Measurements from ENCODE around the gene DUSP21. TPM values are rescaled to one million over a fixed set of nuclear protein-coding genes. Genes with fewer than 3 reads are reported as not detected.

DUSP21 gene
- polyA plus RNA-seq, 1 of the 3 experiments (the other 2 are of a cell fraction), result not detected

GRCh38 chrX:44872821-44873414, 29.1 kb downstream of the DUSP21 start, which contains the start of gene KDM6A (continued):
- TF ChIP-seq REST (IDR thresholded peaks at IDR 0.05; ENCODE audit: low read depth, low read length) (no peak), TCF12 (IDR thresholded peaks at IDR 0.05) (no peak), TAF1 (IDR thresholded peaks at IDR 0.05; ENCODE audit: borderline replicate concordance, low read depth, low read length) (peak; percentile 67; the same call in 1 of the 2 replicates), CHD2 (IDR thresholded peaks at IDR 0.05; ENCODE audit: low read length, partially characterized antibody) (peak; percentile 91), GATA2 (CRISPR knock-in tag; IDR thresholded peaks at IDR 0.05) (no peak), ELF1 (IDR thresholded peaks at IDR 0.05) (peak; percentile 54), EP300 (IDR thresholded peaks at IDR 0.05; ENCODE audit: borderline replicate concordance in 1 of 2, low read depth in 1 of 2, low read length in 1 of 2) (0 out of 4 replicates have a peak, but pooled peaks of 1 of the 2 experiments have one; percentile 11), FOSL2 (IDR thresholded peaks at IDR 0.05; ENCODE audit: borderline replicate concordance, low read depth) (no peak; the same call in 1 of the 2 replicates)

- Histone ChIP-seq H3K9ac (peak overlapping the region; percentile 96), H3K4me2 (peak overlapping the region; percentile 84), H3K27me3 (ENCODE audit: insufficient read depth) (no peaks in the 10 kb centered on the region), H2AFZ (ENCODE audit: low read depth) (peak overlapping the region; percentile 81), H3F3A (replicated peaks; ENCODE audit: insufficient read depth) (peaks cover 10% of the 10 kb centered on the region), H4K20me1 (ENCODE audit: insufficient read depth) (peaks cover 19% of the 10 kb centered on the region), H3K9me2 (no peaks in the 10 kb centered on the region), H3K4me1 (ENCODE audit: control insufficient read depth in 1 of 2, insufficient read depth in 2 of 2, low read depth in 1 of 2, low read length in 1 of 2) (peaks cover 0 to 4% of the 10 kb centered on the region in 2 experiments; a peak in 3 of 4 replicates), H3K27ac (ENCODE audit: low read depth in 2 of 2, low read length in 1 of 2) (peak overlapping the region; percentile 90 to 94), H3K79me2 (ENCODE audit: insufficient read depth) (peaks cover 72% of the 10 kb centered on the region), H3K9me3 (no peaks in the 10 kb centered on the region), H3K4me3 (ENCODE audit: low read depth in 2 of 2, low read length in 1 of 2) (peak overlapping the region; percentile 87 to 92), H3K36me3 (replicated peaks in 1 of 2; ENCODE audit: control insufficient read depth in 1 of 2, insufficient read depth in 2 of 2, low read length in 1 of 2) (peaks cover 0 to 3% of the 10 kb centered on the region in 2 experiments)
- 1% methylated on average over 44 of the region's 99 CpGs for WGBS (ENCODE audit: low lambda C conversion rate)
- peak; percentile 74 for DNase-seq
- TF ChIP-seq EP300 (IDR thresholded peaks at IDR 0.05; ENCODE audit: borderline replicate concordance in 1 of 2, low read depth in 1 of 2, low read length in 1 of 2) (peak in 1 of 2 experiments; percentile 11; a peak in 1 of 4 replicates), SMC3 (IDR thresholded peaks at IDR 0.05; ENCODE audit: low read depth, low read length) (no peak; the same call in 1 of the 2 replicates), TEAD4 (IDR thresholded peaks at IDR 0.05; ENCODE audit: borderline replicate concordance, insufficient read depth) (0 out of 2 replicates have a peak, but pooled peaks have one; percentile 28), RAD21 (IDR thresholded peaks at IDR 0.05; ENCODE audit: low read length) (peak; percentile 30), SIN3A (IDR thresholded peaks at IDR 0.05; ENCODE audit: borderline replicate concordance, low read depth, low read length) (peak; percentile 46; the same call in 1 of the 2 replicates), ELF1 (IDR thresholded peaks at IDR 0.05) (no peak), GABPA (IDR thresholded peaks at IDR 0.05; ENCODE audit: low read depth) (no peak), MXI1 (IDR thresholded peaks at IDR 0.05; ENCODE audit: low read depth, low read length) (no peak), YY1 (IDR thresholded peaks at IDR 0.05; ENCODE audit: low read depth) (peak; percentile 89), TAF1 (IDR thresholded peaks at IDR 0.05; ENCODE audit: borderline replicate concordance, low read depth, low read length) (peak; percentile 43; the same call in 1 of the 2 replicates), TCF12 (IDR thresholded peaks at IDR 0.05) (no peak), POLR2AphosphoS5 (IDR thresholded peaks at IDR 0.05; ENCODE audit: low read depth, low read length) (no peak), PBX3 (IDR thresholded peaks at IDR 0.05) (no peak)
- TF ChIP-seq, protein P1, sequence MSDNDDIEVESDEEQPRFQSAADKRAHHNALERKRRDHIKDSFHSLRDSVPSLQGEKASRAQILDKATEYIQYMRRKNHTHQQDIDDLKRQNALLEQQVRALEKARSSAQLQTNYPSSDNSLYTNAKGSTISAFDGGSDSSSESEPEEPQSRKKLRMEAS (IDR thresholded peaks at IDR 0.05; ENCODE audit: low read depth), result no peak
- TF ChIP-seq, protein P2, sequence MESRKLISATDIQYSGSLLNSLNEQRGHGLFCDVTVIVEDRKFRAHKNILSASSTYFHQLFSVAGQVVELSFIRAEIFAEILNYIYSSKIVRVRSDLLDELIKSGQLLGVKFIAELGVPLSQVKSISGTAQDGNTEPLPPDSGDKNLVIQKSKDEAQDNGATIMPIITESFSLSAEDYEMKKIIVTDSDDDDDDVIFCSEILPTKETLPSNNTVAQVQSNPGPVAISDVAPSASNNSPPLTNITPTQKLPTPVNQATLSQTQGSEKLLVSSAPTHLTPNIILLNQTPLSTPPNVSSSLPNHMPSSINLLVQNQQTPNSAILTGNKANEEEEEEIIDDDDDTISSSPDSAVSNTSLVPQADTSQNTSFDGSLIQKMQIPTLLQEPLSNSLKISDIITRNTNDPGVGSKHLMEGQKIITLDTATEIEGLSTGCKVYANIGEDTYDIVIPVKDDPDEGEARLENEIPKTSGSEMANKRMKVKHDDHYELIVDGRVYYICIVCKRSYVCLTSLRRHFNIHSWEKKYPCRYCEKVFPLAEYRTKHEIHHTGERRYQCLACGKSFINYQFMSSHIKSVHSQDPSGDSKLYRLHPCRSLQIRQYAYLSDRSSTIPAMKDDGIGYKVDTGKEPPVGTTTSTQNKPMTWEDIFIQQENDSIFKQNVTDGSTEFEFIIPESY (IDR thresholded peaks at IDR 0.05; ENCODE audit: borderline replicate concordance, low read depth), result no peak
- POLR2A ChIA-PET, result interaction anchor here (0.7 to 0.8 kb wide), 2 partner anchors 198 to 333 kb away, joined by 3 read pairs; no protein-coding TSS in a partner anchor
- CTCF ChIA-PET, result interaction anchor here (0.6 to 1.2 kb wide), 6 partner anchors 25 to 324 kb away, joined by 3 to 5 read pairs (median 3); no protein-coding TSS in a partner anchor
These were observed 29.8 kb downstream of the DUSP21 start for GRCh38 chrX:44873415-44874276.

Data from SK-N-SH (cell line).